Stimulated activated CD8-positive, alpha-beta memory T cell treated with anti-CD3 and anti-CD28 coated beads, Interleukin-7, amount 100 ng/mL, for 4 hours (primary cell): ENCODE data around the gene ADAMTSL2.

Source experiments
- DNase-seq, 2 donors: peaks; one replicate each; pipeline ENCODE4 v3.0.0-alpha.2; 2020; ENCODE audit warnings: low read depth in 2 of 2

ADAMTSL2 gene

DNA sequence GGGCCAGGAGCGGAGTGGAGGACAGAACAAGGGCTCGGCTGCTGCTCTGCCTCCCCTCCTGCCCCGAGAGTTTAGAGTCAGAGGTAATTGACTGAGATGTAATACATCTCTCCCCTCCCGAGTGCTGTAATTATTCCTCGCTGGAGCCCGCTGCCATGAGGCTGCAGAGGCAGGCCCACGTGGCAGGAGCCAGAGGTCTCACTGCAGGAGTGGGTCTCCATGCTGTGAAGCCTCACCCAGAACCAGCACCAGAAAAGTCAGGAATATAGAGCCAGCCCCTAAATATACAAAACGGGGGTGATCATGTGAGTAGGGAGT lies 72.2 kb downstream of the ADAMTSL2 start:
- DNase-seq = no peak

DNA sequence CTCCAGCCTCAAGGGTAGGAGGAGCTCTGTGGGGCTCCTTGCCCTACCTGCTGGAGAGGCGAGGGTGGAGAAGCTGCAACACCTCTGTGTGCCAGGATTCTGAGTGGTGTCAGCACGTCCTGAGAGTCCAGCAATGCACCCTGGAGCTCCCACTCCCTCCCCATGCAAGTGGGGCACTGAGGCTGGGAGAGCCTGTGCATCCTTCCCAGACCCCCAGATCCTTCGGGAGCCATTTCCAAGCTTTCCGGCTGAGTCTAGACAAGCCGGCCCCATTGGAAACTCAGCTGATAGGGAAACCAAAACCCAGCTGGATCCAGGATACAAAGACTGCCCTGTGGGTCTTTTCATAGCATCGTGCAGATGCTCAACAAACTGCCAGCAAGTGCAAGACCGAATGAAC lies 72.9 kb downstream of the ADAMTSL2 start:
- DNase-seq = no peak

DNA sequence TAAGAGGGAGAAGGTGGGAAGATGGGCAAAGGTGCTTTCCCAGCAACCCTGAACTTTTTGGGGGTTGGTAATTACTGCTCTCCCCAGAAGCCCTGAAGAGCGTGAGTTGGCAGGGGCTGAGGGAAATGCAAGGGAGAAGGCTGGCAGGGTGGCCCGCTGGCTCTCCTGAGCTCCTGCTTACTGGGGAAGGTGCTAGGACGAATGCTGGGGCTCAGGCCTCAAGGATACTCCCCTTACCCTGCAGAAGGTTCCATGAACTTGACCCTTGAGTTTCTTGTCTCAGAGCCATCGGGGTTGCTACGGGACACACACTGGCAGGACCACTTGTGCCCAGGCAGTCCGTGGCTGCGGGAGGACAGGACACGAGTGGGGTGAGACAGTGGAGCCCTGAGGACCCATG lies 73.5 kb downstream of the ADAMTSL2 start:
- DNase-seq = no peak

DNA sequence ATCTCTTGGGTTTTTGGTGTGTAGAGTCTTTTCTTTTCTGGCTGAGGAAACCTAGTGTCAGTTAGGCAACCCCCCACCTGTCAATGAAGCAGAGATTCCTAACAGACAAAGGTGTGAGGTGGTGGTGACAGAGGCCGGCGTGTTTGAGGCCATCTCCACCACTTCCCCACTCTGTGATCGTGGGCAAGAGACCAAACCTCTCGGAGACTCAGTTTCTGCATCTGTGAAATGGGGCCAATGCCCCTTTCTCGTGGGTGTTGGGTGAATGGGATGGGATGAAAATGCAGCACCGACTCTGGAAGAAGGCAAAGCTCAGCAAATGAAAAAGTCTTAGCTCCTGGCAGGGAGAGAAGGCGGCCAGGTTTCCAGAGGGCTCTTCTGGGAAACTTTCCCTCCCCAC lies 73.9 kb downstream of the ADAMTSL2 start:
- DNase-seq = no peak

DNA sequence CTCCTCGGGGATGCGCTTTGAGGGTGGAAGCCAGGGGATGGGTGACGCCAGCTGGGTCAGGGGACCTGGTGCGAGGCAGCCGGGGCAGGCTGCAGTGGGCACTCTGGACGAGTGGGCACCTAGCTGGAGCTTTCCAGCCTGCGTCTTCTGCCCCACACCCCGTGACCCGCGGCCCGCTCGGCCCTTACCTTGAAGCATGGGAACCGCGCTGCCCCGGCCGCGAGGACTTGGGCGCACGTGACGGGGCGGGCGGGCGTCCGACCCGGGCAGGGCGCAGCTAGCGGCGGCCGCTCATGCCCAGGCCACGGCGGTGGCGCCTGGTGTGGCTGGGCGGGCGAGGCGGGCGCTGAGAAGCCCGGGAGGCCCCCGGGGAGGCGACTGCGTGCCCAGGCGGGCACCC lies 74.4 kb downstream of the ADAMTSL2 start:
- DNase-seq = no peak

DNA sequence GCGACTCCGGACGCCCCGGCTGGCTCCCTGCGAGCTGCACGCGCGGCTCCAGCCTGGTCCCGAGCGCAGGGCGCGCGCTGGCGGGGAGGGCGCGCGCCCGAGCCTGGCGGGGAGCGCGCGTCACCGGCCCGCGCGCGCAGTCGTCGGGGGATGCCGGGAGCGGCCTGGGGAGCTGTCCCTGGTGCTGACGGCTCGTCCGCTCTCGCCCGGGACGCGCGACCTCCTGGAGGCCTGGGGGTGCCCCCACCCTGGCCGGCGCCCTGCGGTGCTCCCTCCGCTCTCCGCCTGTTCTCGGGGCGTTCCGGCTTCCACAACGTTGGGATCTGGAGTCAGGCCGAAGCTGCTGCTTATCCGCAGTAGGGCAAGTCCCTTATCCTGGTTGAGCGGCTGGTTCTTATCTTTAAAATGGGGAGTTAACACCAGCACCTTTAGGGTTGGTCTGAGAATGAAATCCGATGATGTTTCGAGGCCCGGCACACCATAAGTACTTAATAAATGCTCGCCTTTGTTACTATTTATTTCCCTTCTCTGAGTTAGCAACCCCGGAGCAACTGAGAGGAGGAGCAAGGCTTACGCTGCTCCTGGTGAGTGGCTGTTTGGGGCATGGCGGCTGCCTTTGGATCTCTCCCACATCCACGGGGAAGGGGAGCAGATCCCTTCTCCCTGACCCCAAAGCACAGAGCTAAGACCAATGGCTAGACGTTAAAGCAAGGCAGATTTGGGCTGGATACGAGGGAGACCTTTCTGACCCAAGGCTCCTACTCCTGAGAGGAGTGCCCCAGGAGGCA lies 75.0 kb downstream of the ADAMTSL2 start, which contains the start of gene FAM163B:
TSS of gene FAM163B (minus strand) at position 79 of the 788 bp plus-strand sequence. CDS start 29,166 bp downstream, outside the sequence.
- DNase-seq = no peak

DNA sequence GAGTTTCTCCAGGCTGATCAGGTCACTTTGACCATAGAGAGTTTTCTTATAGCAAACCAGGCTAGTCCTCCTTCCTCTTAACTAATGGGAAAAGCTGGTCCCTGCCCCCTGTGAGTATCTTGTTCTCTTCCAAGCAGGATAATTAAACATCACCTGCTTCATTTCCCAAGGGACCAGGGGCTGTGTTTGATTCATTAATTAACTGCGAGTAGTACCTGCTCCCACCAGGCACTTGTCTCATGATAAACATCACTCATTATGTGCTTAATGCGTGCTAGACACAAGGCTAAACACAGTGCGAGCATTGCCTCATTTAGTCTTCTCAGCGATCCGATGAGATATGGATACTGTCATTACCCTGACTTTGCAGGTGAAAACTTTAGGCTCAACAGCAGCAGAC lies 76.3 kb downstream of the ADAMTSL2 start:
- DNase-seq = no peak

DNA sequence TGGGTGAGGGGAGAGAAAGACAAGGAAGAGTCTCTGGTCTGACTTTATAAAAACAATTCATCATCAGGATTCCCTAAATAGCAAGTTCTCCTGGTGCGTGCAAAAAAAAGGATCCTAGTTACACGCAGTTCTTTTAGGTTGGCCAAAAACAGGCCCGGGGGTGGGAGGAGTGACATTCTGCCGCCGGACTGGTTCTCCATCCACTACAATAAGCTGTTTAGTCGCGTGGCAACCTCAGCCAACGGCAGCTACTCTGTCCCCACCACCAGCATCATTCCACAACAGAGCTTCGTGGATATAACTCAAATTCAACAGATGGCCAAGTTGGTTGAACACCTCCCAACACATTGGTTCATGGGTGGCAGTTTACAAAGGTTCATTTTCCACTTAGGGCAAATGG lies 77.5 kb downstream of the ADAMTSL2 start:
- no peak for DNase-seq

DNA sequence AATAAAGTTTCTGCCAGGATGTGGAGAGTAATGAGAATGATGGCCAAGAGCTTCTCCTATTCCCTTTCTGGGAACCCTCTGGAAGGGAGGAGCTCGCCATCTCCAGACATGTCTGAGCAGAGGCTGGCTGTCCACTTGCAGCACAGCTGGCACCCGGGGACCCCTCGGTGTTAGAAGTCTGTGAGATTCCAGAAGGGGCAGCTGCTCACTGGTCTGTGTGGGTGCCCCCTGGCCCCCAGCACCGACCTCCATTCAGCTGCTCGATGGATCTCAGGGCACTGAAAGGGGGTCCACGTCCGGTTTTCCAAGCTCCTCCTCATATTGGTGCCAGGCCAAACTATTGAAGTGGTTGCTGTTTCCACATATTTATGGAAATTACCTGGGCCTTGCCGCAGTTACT lies 78.3 kb downstream of the ADAMTSL2 start:
- DNase-seq = no peak

DNA sequence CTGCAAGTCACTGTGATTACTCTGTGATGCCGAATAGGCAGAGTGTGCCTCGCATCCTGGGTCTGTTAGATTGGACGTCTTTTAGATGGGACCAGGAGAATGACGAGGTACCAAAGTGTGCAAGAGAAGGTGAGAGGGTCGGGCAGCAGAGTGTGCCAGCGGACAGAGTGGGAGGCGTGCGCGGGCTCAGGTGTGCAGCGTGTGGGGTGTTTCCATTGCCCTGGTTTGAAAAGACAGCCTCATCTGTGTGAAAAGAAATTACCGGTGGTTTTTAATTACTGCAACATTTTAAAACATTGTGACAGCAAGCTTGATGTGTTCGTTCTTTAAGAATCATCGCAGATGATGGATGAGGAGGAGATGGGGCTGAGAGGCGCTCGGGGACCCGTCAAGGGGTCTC lies 78.9 kb downstream of the ADAMTSL2 start:
- DNase-seq = no peak

DNA sequence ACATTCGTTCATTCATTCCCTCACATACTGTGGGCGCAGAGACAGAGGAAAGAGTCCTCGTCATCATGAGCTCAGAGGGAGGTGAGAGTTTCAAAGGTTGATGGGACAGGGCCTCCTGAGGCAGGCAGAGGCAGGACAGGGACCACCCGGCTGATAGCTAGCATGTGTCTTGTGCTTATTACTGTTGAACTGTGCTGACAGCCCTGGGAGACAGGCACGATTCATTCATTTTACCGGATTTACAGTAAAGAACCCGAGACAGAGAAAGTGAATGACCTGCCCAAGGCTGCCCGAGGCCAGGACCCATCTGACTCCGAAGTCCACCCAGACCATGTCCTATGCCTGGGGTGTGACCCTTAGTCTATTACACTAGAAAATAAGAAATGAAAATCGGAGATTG lies 79.6 kb downstream of the ADAMTSL2 start:
- no peak for DNase-seq

DNA sequence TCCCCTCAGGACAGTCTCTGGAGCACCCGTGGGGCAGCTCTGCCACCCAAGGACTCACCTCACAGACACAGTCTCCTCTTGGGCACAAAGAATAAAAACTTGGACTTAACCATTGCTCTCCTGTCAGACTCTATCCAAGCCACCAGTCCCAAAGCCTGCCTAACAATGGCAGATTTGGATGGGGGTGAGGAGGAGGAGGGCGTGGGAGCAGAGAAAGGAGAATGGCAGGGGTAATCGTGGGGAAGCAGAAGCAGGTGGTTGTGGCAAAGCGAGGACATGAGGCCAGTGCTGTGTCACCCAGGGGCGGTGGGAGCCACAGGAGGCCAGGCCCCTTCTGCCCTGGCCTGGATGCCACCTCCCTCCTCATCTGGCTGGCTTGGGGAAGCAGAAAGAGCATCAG lies 80.2 kb downstream of the ADAMTSL2 start:
- no peak for DNase-seq

DNA sequence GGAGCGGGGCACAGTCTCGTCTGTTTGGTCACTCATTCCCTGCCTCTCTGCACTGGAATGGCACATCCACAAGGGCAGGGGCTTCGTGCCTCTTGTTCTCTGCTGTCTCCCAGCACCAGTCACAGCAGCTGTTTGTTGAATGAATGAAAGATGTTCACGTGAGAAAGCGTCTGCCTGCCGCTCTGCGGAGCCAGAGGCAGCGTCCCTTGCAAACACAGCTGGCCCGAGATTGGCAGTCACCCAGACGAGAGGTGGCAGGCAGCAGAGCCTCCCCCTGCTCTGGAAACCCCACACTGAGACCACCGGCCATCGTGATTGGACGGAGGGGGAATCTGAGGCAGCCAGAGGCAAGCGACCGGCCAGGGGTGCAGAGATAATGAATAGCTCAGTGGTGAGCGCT lies 80.7 kb downstream of the ADAMTSL2 start:
- no peak for DNase-seq

DNA sequence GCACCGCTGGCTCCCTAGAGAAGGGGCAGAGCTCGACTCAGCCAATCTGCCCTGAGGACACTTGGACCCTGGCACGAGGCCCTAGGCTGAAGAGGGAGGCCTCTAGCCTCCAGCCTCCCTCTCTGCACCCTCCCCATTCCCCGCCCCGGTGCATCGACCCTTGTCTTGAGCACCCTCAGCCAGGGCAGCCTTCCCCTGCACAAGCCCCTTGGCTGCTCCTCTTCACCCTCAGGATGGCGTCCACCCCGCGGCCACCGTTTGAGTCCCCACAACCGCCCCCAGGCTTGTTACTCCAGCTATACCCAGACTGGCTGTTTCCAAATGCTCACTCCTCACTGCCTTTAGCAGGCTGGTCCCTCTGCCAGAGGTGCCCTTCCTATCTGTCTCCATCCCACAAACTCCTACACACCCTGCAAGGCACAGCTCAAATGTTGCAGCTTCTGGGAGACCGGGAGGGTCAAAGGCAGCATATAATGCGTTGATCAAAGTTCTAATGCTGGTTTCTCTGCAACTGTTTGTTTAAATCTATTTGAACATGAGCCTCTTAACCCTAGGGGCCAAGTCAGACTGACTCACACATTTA lies 81.2 kb downstream of the ADAMTSL2 start:
- DNase-seq = no peak

DNA sequence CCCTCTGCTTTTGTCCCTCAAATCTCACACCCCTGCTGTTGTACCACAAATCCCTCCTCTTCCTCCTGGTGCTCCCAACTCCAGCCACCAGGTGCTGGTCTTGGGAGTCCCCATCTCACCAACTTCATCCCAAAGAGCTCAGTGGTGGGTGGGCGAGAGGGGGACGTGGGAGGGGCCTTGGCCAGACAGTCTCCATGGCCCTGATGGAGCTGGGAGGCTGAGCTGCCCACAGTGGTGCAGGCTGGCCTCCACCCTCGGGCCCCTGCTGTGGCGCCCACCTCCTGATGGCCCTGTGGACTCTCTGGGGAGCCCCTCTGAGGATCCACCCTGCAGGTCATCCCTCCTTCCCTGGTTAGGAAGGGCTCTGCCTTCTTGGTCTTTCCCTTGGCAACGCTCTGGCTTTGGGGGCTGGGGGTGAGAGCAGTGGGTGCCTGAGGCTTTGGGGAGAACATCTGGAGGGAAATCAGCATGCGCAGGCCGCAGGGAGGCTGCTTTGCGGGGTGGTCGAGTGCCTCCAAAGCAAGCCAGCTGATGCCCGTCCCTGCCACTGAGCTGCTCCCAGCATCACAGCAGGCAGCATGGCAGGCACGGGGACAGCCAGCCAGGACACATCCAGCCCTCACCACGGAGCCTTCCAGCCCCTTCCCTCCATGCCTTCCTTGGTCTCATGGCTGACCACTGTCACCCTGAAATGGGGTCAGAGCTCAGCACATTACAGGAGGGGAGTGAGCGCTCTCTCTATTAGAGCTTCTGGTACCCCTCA lies 82.3 kb downstream of the ADAMTSL2 start:
- no peak for DNase-seq

DNA sequence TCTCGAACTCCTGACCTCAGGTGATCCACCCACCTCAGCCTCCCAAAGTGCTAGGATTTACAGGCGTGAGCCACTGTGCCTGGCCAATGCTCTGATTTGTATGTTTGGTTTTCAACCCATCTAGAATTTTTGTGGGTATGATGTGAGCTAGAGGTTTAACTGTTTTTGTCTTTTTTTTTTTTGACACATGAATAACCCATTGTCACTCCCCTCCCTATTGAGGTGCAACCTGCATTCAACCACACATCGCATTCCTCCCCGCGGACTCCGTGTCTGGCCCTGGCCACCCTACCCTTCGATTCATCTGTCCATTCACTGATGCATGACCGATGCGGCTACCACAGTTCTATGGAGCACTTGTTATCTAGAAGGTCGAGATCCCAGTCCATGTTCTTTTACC lies 84.2 kb downstream of the ADAMTSL2 start:
- no peak for DNase-seq

DNA sequence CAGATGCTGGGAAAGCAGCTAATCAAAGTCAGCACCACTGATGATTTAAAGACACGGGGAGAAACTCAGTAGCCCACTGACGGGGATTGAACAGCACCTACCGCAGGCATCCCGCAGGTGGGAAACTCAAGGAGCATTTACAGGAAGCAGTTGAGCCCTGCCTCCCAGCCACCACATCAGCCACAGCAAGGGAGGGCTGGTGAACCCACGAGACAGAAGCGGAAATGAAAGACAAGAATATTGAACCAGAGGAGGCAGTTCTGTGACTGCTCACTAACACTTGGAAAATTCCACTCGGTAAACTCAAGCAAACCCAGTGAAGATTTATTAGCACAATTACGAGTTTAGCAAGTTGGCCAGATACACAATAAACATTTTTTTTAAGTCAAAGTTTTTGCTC lies 85.3 kb downstream of the ADAMTSL2 start:
- DNase-seq = peak; percentile 45 to 58

DNA sequence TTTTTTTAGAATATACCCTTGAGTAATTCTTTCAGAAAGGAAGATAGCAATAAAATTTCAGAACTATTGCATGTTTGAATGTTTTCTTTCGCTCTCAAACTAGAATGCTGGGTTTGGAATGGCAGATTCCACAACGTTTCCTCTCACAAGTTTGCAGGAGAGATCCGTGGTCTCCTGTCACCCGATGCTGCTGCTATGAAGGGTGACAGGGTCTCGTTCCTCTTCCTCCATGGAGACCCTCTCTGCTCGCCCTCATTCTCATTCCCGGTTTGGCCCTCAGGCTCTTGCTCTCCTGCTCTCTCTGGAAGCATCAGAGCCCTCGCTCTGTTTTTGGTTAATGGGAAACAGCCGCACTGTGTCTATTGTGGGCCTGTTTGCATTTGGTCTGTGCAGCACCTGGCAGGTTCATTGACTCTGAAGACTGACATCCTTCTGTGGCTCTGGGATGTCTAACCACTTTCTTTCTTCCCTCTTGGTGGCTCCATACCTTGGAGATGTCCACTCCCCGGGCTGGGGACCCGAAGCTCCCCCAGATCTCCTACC lies 87.3 kb downstream of the ADAMTSL2 start:
- DNase-seq = no peak

DNA sequence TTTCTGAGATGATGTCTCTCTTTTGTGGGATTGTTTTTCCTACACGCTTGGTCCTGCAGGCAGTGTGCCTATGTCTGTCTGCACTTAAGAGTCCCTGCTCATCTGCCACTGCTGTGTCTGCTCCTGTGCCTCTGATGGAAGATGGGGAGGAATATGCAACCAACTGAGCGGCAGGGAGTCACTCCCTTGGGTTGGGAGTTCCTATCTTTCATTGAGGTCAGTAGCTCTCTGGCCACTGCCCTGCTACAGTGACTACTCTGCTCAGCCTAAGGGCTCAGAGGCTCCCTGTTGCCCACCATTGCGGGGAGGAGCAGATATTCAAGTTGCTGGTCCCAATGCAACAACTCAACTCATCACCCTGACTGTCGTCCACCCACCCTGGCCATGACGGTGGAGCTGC lies 88.1 kb downstream of the ADAMTSL2 start:
- DNase-seq = no peak
